Measurements from ENCODE around the gene ZNF366.

ZNF366 gene, protein sequence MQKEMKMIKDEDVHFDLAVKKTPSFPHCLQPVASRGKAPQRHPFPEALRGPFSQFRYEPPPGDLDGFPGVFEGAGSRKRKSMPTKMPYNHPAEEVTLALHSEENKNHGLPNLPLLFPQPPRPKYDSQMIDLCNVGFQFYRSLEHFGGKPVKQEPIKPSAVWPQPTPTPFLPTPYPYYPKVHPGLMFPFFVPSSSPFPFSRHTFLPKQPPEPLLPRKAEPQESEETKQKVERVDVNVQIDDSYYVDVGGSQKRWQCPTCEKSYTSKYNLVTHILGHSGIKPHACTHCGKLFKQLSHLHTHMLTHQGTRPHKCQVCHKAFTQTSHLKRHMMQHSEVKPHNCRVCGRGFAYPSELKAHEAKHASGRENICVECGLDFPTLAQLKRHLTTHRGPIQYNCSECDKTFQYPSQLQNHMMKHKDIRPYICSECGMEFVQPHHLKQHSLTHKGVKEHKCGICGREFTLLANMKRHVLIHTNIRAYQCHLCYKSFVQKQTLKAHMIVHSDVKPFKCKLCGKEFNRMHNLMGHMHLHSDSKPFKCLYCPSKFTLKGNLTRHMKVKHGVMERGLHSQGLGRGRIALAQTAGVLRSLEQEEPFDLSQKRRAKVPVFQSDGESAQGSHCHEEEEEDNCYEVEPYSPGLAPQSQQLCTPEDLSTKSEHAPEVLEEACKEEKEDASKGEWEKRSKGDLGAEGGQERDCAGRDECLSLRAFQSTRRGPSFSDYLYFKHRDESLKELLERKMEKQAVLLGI

DNA sequence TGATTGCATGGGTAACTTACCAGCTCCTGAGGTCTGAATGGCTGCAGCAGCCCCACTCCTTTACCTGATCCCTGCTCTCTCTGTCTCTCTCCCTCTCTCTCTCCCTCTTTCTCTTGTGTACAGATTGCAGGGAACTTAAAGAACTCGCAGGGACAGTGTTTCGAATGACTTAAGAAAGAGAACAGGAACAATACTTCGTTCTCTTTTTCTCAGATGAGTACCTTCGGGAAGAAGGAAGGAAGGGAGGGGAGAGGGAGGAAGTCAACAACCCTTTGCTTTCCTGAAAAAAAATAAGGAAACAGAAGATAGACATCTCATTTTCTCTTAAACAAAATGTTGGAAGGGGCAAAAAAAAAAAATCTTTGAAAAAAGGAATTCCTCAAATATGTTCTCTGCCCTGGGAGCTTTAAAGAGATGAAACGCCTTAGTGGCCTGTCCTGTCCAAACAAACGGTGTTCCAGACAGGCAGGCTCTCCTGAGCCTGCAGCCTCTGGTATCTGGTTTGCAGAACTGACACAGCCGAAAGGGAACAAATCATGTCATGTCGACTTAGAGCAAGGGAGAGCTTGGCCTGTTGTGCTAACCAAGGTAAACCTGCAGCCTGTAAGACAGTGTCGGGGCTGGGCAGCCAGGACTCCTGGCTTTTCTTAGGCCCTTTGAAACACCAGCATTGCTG lies at the start of gene ZNF366:
Gene ZNF366, minus strand, starts transcription at position 180 of the 676 bp plus-strand sequence. CDS start 45,914 bp downstream, outside the sequence.
- no peak for DNase-seq

DNA sequence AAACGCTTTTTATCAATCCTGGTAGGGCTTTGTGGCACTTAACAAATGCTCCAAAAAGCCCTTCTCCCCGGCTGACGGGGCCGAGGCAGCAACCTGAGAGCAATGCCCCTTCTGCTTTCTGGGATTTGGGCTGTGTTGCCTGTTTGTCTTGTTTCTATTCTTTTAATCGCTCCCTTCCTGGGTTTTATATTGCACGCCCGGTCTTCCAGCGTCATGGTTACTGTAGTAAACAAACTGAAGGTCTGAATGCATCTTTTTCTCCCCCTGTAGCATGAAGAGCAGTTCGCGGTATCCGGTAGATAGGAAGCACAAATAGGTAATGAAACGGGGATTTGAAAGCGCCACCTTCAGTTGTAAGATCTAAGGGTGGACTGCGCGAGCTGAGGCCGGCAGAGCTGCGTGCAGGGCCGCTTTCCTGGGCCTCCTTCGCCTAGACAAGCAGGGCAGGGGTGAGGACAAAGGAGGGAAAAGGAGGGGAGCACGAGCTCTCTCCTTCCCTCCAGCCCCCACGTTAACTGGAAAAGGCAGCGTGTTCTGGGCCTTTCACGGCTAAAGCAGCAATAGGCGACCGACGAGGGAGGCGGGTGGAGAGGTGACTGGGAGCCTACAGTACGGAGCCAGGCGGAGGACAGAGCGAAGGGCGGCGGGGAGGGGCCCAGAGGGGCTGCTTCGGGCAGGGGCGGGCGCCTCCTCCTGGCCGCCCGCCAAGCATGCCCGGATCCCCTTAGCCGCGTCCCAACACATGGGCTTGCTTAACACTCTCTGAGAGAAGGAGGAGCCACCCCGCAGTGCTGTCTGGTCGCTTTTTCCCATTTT lies 49.3 kb upstream of the ZNF366 start:
- no peak for DNase-seq

DNA sequence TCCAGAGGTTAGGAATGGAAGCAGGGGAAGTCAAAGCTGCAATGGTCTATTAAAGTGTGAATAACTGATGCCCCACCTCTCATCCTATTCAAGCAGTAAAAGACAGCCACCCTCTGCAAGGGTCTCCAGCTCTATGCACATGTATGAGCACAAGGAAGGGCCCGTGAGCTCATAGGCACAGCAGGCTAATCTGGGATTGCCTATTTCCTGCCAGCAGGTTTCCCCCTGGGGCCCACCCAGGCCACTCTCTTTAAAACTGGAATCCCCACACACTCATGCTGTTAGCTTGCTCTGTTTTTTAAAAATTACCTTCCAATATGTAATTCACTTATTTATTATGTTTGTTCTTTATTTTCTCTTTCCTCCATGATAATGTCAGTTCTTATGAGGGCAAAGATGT lies 48.7 kb upstream of the ZNF366 start:
- DNase-seq = no peak

GRCh38 chr5:72554897-72555296 lies 47.7 kb upstream of the ZNF366 start:
- no peak for DNase-seq

GRCh38 chr5:72552041-72552557 lies 44.9 kb upstream of the ZNF366 start:
- no peak for DNase-seq

DNA sequence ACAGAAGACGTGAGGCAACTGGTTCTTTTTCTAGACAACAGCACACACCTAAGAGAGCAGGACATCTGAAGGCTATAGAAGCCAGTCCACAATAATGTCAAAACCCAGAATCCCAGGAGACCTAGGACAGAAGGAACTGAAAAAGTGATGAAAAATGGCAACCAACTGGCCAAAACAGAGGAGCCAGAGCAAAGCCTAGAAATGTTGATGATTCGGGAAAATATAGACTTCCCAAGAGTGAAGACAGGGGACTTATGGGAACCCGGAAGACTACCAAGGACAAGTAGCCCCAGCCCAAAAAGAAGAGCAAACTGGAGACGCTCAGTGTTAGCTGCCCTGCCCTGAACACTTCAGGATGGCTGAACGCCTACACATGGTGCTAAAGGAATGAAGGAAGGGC lies 43.4 kb upstream of the ZNF366 start:
- no peak for DNase-seq

- no peak for DNase-seq
Measured at GRCh38 chr5:72543811-72544210, 36.6 kb upstream of the ZNF366 start.

DNA sequence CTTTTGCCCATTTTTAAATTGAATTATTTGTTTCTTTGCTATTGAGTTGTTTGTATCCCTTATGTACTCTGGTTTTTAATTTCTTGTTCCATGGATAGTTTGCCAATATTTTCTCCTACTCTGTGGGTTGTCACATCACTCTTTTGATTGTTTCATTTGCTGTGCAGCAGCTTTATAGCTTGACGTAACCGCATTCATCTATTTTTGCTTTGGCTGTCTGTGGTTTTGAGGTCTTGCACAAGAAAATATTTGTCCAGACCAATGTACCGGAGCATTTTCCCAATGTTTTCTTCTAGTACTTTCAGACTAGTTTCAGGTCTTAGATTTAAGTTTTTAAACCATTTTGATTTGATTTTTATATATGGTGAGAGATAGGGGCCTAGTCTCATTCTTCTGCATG lies 36.2 kb upstream of the ZNF366 start:
- DNase-seq = no peak

- no peak for DNase-seq
Measured at GRCh38 chr5:72542695-72543094, 35.5 kb upstream of the ZNF366 start.

GRCh38 chr5:72541501-72542225 lies 34.5 kb upstream of the ZNF366 start:
- DNase-seq = no peak

DNA sequence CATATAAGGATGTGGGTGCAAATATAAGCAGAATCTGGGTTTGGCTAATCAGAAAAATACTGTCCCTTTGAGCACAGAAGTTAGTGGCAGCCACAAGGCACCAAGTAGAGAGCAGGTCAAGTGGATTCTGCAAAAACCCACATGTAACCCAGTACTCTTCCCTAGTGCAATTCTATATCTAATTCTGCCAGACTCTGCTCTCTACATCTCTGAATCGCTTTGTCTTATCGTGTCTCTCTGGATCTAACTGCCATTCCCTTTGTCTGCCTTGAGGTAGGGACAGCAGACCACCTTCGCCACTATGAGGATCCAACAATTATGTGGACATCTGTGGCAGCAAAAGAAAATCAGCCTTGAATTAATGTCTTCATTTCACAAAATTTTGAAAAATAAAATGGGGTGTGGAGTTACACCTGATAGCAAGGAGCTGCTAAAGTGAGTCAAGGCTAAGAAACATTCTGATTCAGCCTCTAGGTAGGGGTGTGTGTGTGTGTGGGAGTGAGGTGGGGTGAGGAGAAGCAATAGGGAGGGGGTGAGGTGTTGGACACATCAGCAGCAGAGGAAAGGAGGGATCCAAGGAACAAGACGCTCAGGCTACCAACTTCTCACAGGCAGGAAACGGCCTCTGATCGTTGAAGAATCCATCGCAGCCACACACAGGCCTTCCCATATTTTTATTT lies 33.7 kb upstream of the ZNF366 start:
- no peak for DNase-seq

DNA sequence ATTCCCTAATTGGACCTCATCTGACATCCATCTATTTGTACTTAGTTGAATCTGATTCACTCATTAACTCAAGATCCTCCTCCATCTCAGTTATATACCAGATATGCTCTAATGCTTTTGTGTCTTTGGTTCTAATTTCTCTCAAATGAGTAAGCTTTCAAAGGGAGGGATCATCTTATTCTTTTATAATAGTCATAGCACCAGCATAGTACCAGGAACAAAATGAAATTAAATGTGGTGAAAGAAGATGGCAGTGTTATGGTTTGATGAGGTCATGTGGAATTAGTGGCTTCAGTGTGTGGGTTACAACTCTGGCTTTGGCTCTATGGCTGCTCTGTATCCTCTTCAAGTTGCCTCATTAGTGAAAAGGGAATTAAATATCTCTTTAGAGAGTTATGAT lies 32.5 kb upstream of the ZNF366 start:
- no peak for DNase-seq

- no peak for DNase-seq
Measured at GRCh38 chr5:72539038-72539437, 31.8 kb upstream of the ZNF366 start.

DNA sequence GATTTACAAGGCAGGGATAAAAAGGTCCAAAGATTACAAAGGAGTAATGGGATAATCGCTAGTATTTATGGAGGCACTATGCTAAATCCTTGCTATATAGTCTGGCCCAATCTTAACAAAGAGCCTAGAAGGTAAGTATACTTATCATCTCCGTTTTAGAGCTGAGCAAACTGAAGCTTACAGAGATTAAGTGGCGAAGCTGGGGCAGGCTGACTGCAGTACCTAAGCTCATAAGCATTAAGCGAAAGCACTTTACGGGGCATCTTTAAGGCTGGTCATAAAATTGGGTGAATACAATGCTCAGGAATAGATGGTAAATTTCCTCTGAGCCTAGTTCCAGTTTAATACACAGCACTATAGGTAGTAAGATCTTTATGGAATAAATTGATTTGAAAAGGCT lies 30.0 kb upstream of the ZNF366 start:
- no peak for DNase-seq

DNA sequence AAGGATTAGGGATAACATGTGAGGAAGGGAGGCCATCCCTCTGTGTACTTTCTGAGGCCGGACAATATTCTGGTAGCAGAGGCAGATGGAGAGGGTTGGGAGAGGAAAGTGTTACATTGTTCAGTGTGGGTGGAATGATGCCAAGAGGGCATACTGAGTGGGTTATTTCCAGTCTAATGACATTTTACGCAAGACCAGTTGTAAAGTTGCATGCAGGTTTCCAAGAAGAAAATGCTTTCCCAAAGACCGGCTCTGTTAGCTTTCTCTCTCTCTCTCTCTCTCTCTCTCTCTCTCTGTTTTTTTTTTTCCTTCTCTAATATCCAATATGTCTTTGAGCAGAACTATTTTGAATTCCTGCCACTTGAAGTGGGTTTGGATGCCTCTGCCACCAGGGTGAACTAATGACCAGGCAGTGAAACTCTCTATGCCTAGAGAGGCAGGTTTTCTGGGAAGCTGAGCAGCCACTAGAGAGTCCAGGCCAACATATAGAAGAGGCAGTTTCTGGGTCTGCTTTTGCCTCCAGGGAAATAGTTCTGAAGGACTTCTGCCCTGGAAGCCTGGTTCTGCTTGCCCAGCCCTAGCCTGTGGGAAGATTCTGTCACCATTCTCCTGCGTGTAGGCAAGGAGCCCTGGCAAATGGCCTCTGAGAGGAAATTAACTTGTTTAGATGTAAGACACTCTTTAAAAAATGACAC lies 24.4 kb upstream of the ZNF366 start:
- DNase-seq = peak; percentile 6

DNA sequence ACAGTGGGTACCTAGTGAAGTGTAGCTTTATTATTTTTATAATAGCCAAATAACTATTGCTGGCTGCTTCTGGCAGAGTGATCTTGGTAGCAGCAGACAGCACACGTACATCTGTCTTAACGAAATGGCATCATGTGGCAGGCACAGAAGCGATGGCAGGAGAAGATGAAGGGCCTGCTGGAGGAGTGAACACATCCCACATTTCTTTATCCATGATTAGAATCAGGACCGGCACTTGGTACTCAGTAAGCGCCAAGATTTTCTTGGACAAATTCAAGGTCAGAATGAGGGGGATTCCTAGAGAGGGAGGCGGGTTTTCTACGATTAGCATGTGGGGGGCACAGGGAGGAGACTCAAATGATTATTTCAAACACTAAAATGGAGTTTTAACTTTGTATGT lies 23.0 kb upstream of the ZNF366 start:
- no peak for DNase-seq

DNA sequence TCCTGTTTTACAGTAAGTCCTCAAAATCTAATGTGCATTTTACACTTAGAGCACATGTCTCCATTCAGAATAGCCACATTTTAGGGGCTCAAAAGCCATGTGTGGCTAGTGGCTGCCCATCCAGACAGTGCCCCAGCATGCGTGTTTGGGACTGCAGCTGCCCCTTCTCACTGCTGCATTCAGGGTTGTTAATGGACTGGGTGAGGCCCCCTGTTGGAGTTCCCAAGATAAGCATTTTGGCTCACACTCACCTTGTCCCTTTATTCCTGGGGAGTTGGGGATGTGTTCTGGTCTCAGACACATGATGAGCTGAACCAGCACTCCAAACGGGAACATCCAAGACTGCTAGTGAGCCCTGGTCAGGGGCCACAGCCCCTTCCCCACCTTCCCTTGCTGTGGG lies 22.2 kb upstream of the ZNF366 start:
- no peak for DNase-seq

- DNase-seq = no peak
Measured at GRCh38 chr5:72525816-72526215, 18.6 kb upstream of the ZNF366 start.

DNA sequence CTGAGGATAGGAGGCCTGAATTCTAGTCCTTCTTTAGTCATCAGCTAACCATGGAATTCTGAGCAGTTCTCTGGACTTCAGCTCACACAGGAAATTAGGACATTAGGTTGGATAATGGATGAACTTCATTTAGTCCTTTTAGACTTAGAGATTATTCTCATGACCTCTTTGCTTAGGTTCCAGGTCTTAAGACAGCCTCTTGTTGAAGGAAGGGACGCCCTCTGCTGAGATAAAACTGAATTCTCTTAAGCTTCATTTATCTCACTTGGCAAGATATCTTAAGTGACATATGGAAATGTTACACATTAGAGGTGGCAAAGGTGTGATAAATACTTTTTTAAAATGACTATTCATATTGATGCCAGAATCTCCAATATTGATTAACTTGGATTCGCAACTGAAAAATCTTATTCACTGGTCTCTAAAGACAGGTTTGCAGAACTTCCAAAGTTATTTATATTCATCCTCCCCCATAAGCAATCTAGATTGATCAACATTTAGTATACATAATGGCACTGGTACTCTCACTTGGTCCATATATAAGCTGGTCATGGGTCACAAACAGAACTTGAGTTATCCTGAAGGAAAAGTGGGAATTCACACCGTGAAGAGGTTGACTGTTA lies 16.9 kb upstream of the ZNF366 start:
- DNase-seq = peak; percentile 40

GRCh38 chr5:72522607-72523006 lies 15.4 kb upstream of the ZNF366 start:
- no peak for DNase-seq
